ENCODE measurements around the gene MYBPC2. TPM values are rescaled to one million over a fixed set of nuclear protein-coding genes. Genes with fewer than 3 reads are reported as not detected.

MYBPC2 gene
- total and polyA plus RNA-seq, 9 of the 15 experiments (the other 6 are each of a cell fraction or from before 2014, with no cell fraction given) = 0.01 to 0.14 (median 0.04) TPM; not detected in 6

DNA sequence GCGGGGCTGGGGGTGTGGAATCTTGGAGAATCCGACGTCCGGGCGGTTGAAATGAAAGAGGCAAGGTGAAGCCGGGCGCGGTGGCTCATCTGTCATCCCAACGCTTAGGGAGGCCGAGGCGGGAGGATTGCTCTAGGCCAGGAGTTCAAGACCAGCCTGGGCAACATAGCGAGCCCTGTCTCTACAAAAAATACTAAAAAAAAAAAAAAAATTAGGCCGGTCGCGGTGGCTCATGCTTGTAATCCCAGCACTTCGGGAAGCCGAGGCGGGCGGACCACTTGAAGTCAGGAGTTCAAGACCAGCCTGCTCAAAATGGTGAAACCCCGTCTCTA lies 44.2 kb downstream of the MYBPC2 start:
- H2AFZ ChIP-seq (ENCODE audit: low read depth, low read length) = peak overlapping the region; percentile 90; the same call in 1 of the 2 replicates
- in situ Hi-C loops (cut with MboI) = no loop called here
- WGBS (ENCODE audit: insufficient coverage, low coverage, missing lambda C conversion rate) = 8% methylated on average over 19 of the region's 20 CpGs
- H4K20me1 ChIP-seq (replicated peaks; ENCODE audit: control insufficient read depth, insufficient read depth, low read length) = peaks cover 7% of the 10 kb centered on the region; the same call in 1 of the 2 replicates
- peaks cover 5 to 56% of the 10 kb centered on the region in 2 experiments; a peak in 4 of 5 replicates for H3K4me1 ChIP-seq (replicated peaks in 1 of 2; ENCODE audit: control insufficient read depth in 2 of 2, insufficient read depth in 2 of 2, low read length in 2 of 2)
- peak overlapping the region; percentile 88 for H3K4me2 ChIP-seq (ENCODE audit: insufficient read depth, low read length)
- TSS peak; percentile 74 for BruUV-seq (replicated peaks)
- FAIRE-seq (no peak), ATAC-seq (no peak), DNase-seq (ENCODE audit: extremely low read depth in 1 of 4, low spot score in 3 of 4) (peak in 1 of 4 experiments; percentile 84)
- H3K27me3 ChIP-seq (ENCODE audit: control insufficient read depth in 2 of 2, insufficient read depth in 2 of 2, low read length in 2 of 2) = no peaks in the 10 kb centered on the region; a peak in 1 of 5 replicates
- no peaks in the 10 kb centered on the region for H3K9me1 ChIP-seq (ENCODE audit: control insufficient read depth, insufficient read depth, low read length)
- H3K36me3 ChIP-seq (ENCODE audit: control insufficient read depth, insufficient read depth, low read length) = peaks cover 39% of the 10 kb centered on the region; the same call in 1 of the 3 replicates
- intact Hi-C loops (cut with micrococcal nuclease) = loop anchor here (1.0 kb wide), 1 partner anchor 103 kb away; no protein-coding TSS in a partner anchor
- ChIA-PET POLR2A (interaction anchor here (0.6 to 0.9 kb wide), 2 partner anchors 9 to 12 kb away, joined by 3 read pairs; no protein-coding TSS in a partner anchor), CTCF (ENCODE audit: low intra/inter-chr PET ratio) (no interaction called here)
- H3K79me2 ChIP-seq (ENCODE audit: control insufficient read depth, insufficient read depth, low read length) = peaks cover 25% of the 10 kb centered on the region
- H3K9me3 ChIP-seq (replicated peaks; ENCODE audit: control insufficient read depth, insufficient read depth, low read depth, low read length) = no peaks in the 10 kb centered on the region
- peak overlapping the region; percentile 72 for H3K4me3 ChIP-seq
- H3K9ac ChIP-seq (ENCODE audit: insufficient read depth in 1 of 2, low read depth in 2 of 2, low read length in 2 of 2) = peak overlapping the region; percentile 67 to 92; a peak in 3 of 4 replicates
- peak overlapping the region; percentile 82; the same call in 2 of the 3 replicates for H3K27ac ChIP-seq (ENCODE audit: extremely low read depth, low read depth, low read length)
- peak; percentile 57 for TF ChIP-seq EGR1 (conservative IDR thresholded peaks at IDR 0.05)
- TF ChIP-seq DIDO1 (tag; IDR thresholded peaks at IDR 0.05; ENCODE audit: low read depth) = no peak
- peak; percentile 59; the same call in 1 of the 2 replicates for TF ChIP-seq MIER1 (IDR thresholded peaks at IDR 0.05; ENCODE audit: low read depth)
- TF ChIP-seq HNRNPLL (IDR thresholded peaks at IDR 0.05; ENCODE audit: low read depth, low read length, poor library complexity, severe bottlenecking) = peak; percentile 11
- peak in 1 of 2 experiments; percentile 20; a peak in 1 of 4 replicates for TF ChIP-seq SIN3A (IDR thresholded peaks at IDR 0.05; ENCODE audit: borderline replicate concordance in 2 of 2, control insufficient read depth in 1 of 2, low read depth in 2 of 2, low read length in 2 of 2)
- TF ChIP-seq MXI1 (IDR thresholded peaks at IDR 0.05; ENCODE audit: low read depth, low read length) = no peak
- no peak for TF ChIP-seq HDAC6 (IDR thresholded peaks at IDR 0.05; ENCODE audit: low read depth, low read length)
- TF ChIP-seq, protein P1, sequence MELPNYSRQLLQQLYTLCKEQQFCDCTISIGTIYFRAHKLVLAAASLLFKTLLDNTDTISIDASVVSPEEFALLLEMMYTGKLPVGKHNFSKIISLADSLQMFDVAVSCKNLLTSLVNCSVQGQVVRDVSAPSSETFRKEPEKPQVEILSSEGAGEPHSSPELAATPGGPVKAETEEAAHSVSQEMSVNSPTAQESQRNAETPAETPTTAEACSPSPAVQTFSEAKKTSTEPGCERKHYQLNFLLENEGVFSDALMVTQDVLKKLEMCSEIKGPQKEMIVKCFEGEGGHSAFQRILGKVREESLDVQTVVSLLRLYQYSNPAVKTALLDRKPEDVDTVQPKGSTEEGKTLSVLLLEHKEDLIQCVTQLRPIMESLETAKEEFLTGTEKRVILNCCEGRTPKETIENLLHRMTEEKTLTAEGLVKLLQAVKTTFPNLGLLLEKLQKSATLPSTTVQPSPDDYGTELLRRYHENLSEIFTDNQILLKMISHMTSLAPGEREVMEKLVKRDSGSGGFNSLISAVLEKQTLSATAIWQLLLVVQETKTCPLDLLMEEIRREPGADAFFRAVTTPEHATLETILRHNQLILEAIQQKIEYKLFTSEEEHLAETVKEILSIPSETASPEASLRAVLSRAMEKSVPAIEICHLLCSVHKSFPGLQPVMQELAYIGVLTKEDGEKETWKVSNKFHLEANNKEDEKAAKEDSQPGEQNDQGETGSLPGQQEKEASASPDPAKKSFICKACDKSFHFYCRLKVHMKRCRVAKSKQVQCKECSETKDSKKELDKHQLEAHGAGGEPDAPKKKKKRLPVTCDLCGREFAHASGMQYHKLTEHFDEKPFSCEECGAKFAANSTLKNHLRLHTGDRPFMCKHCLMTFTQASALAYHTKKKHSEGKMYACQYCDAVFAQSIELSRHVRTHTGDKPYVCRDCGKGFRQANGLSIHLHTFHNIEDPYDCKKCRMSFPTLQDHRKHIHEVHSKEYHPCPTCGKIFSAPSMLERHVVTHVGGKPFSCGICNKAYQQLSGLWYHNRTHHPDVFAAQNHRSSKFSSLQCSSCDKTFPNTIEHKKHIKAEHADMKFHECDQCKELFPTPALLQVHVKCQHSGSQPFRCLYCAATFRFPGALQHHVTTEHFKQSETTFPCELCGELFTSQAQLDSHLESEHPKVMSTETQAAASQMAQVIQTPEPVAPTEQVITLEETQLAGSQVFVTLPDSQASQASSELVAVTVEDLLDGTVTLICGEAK (IDR thresholded peaks at IDR 0.05) = 0 out of 2 replicates have a peak, but pooled peaks have one; percentile 11
- TF ChIP-seq, protein P1 (CRISPR knock-in tag; IDR thresholded peaks at IDR 0.05) = no peak
- peak; percentile 69 for TF ChIP-seq BCOR (IDR thresholded peaks at IDR 0.05)
- TF ChIP-seq CBX3 (IDR thresholded peaks at IDR 0.05; ENCODE audit: borderline replicate concordance in 1 of 2, low read length in 2 of 2) = no peak
- peak; percentile 60; the same call in 1 of the 2 replicates for TF ChIP-seq ADNP (tag; IDR thresholded peaks at IDR 0.05)

Data from K562 (cell line).